HG02623 (cell line): Measurements from ENCODE around the gene HERPUD2.
"Not testable (repeated sequence)": the region's sequence is repeated elsewhere in the genome, so short reads cannot be mapped to it uniquely, and the experiment has no call there.

Experiments
- ATAC-seq: cut with Tn5 transposase; IDR thresholded peaks from one replicate; pipeline ENCODE4 v1.9.1; 2021; ENCODE audit warnings: moderate library complexity; ENCODE audit not compliant: unreplicated experiment

Gene HERPUD2

GRCh38 chr7:35681231-35682029 is 13.5 kb downstream of the HERPUD2 start:
- ATAC-seq: peak; percentile 60

GRCh38 chr7:35680403-35681013 is 14.4 kb downstream of the HERPUD2 start:
- ATAC-seq: no peak

GRCh38 chr7:35677582-35678356 is 17.2 kb downstream of the HERPUD2 start:
- ATAC-seq: no peak

GRCh38 chr7:35676211-35676610 is 18.7 kb downstream of the HERPUD2 start:
- ATAC-seq: no peak

- ATAC-seq: no peak
These were observed 23.9 kb downstream of the HERPUD2 start for GRCh38 chr7:35670856-35671569.

- ATAC-seq: not testable (repeated sequence)
These were observed 34.5 kb downstream of the HERPUD2 start for GRCh38 chr7:35660411-35660810.

GRCh38 chr7:35658606-35659201 is 36.2 kb downstream of the HERPUD2 start:
- ATAC-seq: peak; percentile 53

GRCh38 chr7:35657125-35657524 is 37.8 kb downstream of the HERPUD2 start:
- no peak for ATAC-seq

- not testable (repeated sequence) for ATAC-seq
These were observed 40.4 kb downstream of the HERPUD2 start for GRCh38 chr7:35654558-35654957.

GRCh38 chr7:35652124-35652523 is 42.8 kb downstream of the HERPUD2 start:
- no peak for ATAC-seq

GRCh38 chr7:35650751-35651150 is 44.2 kb downstream of the HERPUD2 start:
- no peak for ATAC-seq

GRCh38 chr7:35649711-35650110 is 45.2 kb downstream of the HERPUD2 start:
- no peak for ATAC-seq

GRCh38 chr7:35648367-35648766 is 46.6 kb downstream of the HERPUD2 start:
- ATAC-seq: no peak

- ATAC-seq: no peak
These were observed 47.8 kb downstream of the HERPUD2 start for GRCh38 chr7:35647171-35647574.

GRCh38 chr7:35646289-35647023 is 48.5 kb downstream of the HERPUD2 start:
- no peak for ATAC-seq

GRCh38 chr7:35645691-35646090 is 49.2 kb downstream of the HERPUD2 start:
- ATAC-seq: no peak

GRCh38 chr7:35630024-35630972 is 64.6 kb downstream of the HERPUD2 start:
- no peak for ATAC-seq

- ATAC-seq: peak; percentile 69
These were observed 70.4 kb downstream of the HERPUD2 start for GRCh38 chr7:35624299-35625186.
